Vagina (tissue), 2 donors: ENCODE results near the gene GJC1.

Experiments
- POLR2A ChIP-seq, 2 donors: fragments of 450-650 bp; IDR thresholded peaks; one replicate each; pipeline ENCODE4 v1.6.1; 2017; ENCODE audit warnings: antibody characterized with exemption in 2 of 2, mild to moderate bottlenecking in 2 of 2, moderate library complexity in 2 of 2
- TF ChIP-seq, protein P1 (sequence below), 3 experiments: fragments of 450-650 bp in 2 of 3; fragments of 200-600 bp in 1 of 3; sonication (generic) in 1 of 3; IDR thresholded peaks; one replicate each; pipeline ENCODE4 v1.5.1; 2017 to 2019; ENCODE audit warnings: antibody characterized with exemption in 3 of 3, mild to moderate bottlenecking in 2 of 3, moderate library complexity in 2 of 3

DNA sequence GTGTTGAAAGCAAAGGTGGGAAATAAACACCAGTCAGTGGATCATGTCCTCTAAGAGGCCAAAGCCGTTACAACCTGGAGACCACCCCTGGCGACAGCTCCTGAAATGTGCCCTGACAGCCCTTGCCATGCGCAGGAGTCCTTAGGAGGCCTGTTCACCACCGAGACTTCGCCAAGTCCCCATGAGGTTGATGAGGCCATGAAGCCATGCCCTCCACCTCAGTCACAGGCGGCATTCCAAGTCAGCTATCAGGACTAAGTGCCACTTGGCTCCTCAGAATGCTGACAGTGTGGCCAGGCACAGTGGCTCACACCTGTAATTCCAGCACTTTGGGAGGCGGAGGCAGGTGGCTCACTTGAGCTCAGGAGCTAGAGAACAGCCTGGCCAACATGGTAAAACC is 44.2 kb downstream of the GJC1 start:
- TF ChIP-seq, protein P1, sequence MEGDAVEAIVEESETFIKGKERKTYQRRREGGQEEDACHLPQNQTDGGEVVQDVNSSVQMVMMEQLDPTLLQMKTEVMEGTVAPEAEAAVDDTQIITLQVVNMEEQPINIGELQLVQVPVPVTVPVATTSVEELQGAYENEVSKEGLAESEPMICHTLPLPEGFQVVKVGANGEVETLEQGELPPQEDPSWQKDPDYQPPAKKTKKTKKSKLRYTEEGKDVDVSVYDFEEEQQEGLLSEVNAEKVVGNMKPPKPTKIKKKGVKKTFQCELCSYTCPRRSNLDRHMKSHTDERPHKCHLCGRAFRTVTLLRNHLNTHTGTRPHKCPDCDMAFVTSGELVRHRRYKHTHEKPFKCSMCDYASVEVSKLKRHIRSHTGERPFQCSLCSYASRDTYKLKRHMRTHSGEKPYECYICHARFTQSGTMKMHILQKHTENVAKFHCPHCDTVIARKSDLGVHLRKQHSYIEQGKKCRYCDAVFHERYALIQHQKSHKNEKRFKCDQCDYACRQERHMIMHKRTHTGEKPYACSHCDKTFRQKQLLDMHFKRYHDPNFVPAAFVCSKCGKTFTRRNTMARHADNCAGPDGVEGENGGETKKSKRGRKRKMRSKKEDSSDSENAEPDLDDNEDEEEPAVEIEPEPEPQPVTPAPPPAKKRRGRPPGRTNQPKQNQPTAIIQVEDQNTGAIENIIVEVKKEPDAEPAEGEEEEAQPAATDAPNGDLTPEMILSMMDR (IDR thresholded peaks at IDR 0.05): no peak
- TF ChIP-seq POLR2A (IDR thresholded peaks at IDR 0.05): no peak
